GM23338 (cell line): ENCODE data around the gene DAPK2. TPM values are rescaled to one million over a fixed set of nuclear protein-coding genes. Genes with fewer than 3 reads are reported as not detected.

ENCODE experiments used
- ATAC-seq: fragments of 200-7000 bp; cut with Tn5 transposase; 3 replicates; pipeline ENCODE4 v1.9.1; 2020
- DNase-seq: peaks from one replicate; pipeline ENCODE4 v3.0.0-alpha.2; 2015; ENCODE audit warnings: low spot score
- H2AFZ ChIP-seq: fragments of 200-600 bp; sonication (generic); 2 replicates; pipeline ENCODE4 v1.8.0; 2016; ENCODE audit warnings: antibody characterized with exemption, mild to moderate bottlenecking, moderate library complexity
- H3F3A ChIP-seq: fragments of 200-600 bp; sonication (generic); replicated peaks from 2 replicates; pipeline ENCODE4 v1.8.0; 2017; ENCODE audit warnings: antibody characterized with exemption, mixed run types, low read depth
- H3K27ac ChIP-seq: fragments of 200-600 bp; sonication (generic); 2 replicates; pipeline ENCODE4 v1.6.1; 2016; ENCODE audit warnings: low read depth
- H3K27me3 ChIP-seq: fragments of 200-600 bp; sonication (generic); 2 replicates; pipeline ENCODE4 v1.8.0; 2016; ENCODE audit warnings: mild to moderate bottlenecking, mixed run types, moderate library complexity; ENCODE audit not compliant: insufficient read depth
- H3K36me3 ChIP-seq: fragments of 200-600 bp; sonication (generic); 2 replicates; pipeline ENCODE4 v1.8.0; 2016; ENCODE audit warnings: mild to moderate bottlenecking; ENCODE audit not compliant: insufficient read depth
- H3K4me1 ChIP-seq: fragments of 200-600 bp; sonication (generic); 2 replicates; pipeline ENCODE4 v1.8.0; 2016; ENCODE audit warnings: mild to moderate bottlenecking, moderate library complexity; ENCODE audit not compliant: insufficient read depth
- H3K4me2 ChIP-seq: fragments of 200-600 bp; sonication (generic); 2 replicates; pipeline ENCODE4 v1.7.1; 2017; ENCODE audit warnings: mixed run types
- H3K4me3 ChIP-seq: fragments of 200-600 bp; sonication (generic); 2 replicates; pipeline ENCODE4 v1.6.1; 2016; ENCODE audit warnings: mixed run types
- H3K79me2 ChIP-seq: fragments of 200-600 bp; sonication (generic); replicated peaks from 2 replicates; pipeline ENCODE4 v1.8.0; 2017; ENCODE audit warnings: mild to moderate bottlenecking; ENCODE audit not compliant: insufficient read depth
- H3K9me2 ChIP-seq: fragments of 200-600 bp; sonication (generic); 2 replicates; pipeline ENCODE4 v1.8.0; 2017; ENCODE audit not compliant: insufficient read depth
- H4K20me1 ChIP-seq: fragments of 200-600 bp; sonication (generic); replicated peaks from 2 replicates; pipeline ENCODE4 v1.8.0; 2017; ENCODE audit warnings: mild to moderate bottlenecking; ENCODE audit not compliant: insufficient read depth
- H3K27ac Mint-ChIP-seq: 2 replicates; pipeline ENCODE4 v1.8.0; 2020; ENCODE audit warnings: inconsistent platforms, mild to moderate bottlenecking, moderate library complexity, mixed read lengths
- H3K27me3 Mint-ChIP-seq: 3 replicates; pipeline ENCODE4 v1.8.0; 2022; ENCODE audit warnings: low read depth, mild to moderate bottlenecking, moderate library complexity, mixed read lengths, inconsistent platforms; ENCODE audit not compliant: insufficient read depth, poor library complexity
- H3K36me3 Mint-ChIP-seq: 3 replicates; pipeline ENCODE4 v1.8.0; 2021; ENCODE audit warnings: low read depth, mild to moderate bottlenecking, inconsistent platforms, moderate library complexity, mixed read lengths
- H3K4me1 Mint-ChIP-seq: 3 replicates; pipeline ENCODE4 v1.8.0; 2020; ENCODE audit warnings: mild to moderate bottlenecking, inconsistent platforms, mixed read lengths
- H3K4me3 Mint-ChIP-seq: 3 replicates; pipeline ENCODE4 v1.8.0; 2021; ENCODE audit warnings: moderate library complexity, mild to moderate bottlenecking, inconsistent platforms, mixed read lengths
- H3K9me3 Mint-ChIP-seq: 3 replicates; pipeline ENCODE4 v1.8.0; 2020; ENCODE audit warnings: moderate library complexity, mild to moderate bottlenecking, inconsistent platforms, mixed read lengths
- CREB1 ChIP-seq: fragments of 250-450 bp; sonication (Bioruptor Pico); IDR thresholded peaks from 2 replicates; pipeline ENCODE4 v1.5.0; 2020; ENCODE audit warnings: low read depth, mild to moderate bottlenecking, moderate library complexity
- EZH2 ChIP-seq: fragments of 200-600 bp; sonication (generic); IDR thresholded peaks from one replicate; pipeline ENCODE4 v1.8.0; 2017; ENCODE audit warnings: antibody characterized with exemption, mild to moderate bottlenecking, low read depth; ENCODE audit not compliant: unreplicated experiment
- POLR2AphosphoS5 ChIP-seq: IDR thresholded peaks from 2 replicates; pipeline ENCODE4 v1.6.1; 2016; ENCODE audit warnings: antibody characterized with exemption, low read depth
- REST ChIP-seq: IDR thresholded peaks from one replicate; pipeline ENCODE4 v1.6.1; 2018; ENCODE audit warnings: antibody characterized with exemption; ENCODE audit not compliant: unreplicated experiment
- STAT1 ChIP-seq: IDR thresholded peaks from one replicate; pipeline ENCODE4 v1.6.1; 2016; ENCODE audit warnings: antibody characterized with exemption; ENCODE audit not compliant: unreplicated experiment
- ZNF331 ChIP-seq: fragments of 250-450 bp; sonication (Bioruptor Pico); IDR thresholded peaks from 2 replicates; pipeline ENCODE4 v1.5.0; 2020; ENCODE audit warnings: low read depth, mild to moderate bottlenecking, moderate library complexity
- ZNF462 ChIP-seq: fragments of 250-450 bp; sonication (Bioruptor Pico); IDR thresholded peaks from 2 replicates; pipeline ENCODE4 v1.5.0; 2020; ENCODE audit warnings: mild to moderate bottlenecking, moderate library complexity
- polyA plus RNA-seq: library from polyadenylated mRNA; unstranded; fragments of >200 nt; fragmentation: Nextera tagmentation; extraction: Ambion mirVana; gene quantifications from 2 replicates; pipeline ENCODE4 v1.2.1, GENCODE V29; 2016
- total RNA-seq: library from RNA; depleted of rRNA; stranded (reverse); fragments of >200 nt; shearing (Covaris generic); gene quantifications from 2 replicates; pipeline ENCODE4 v1.2.3, GENCODE V29; 2014
- TF ChIP-seq, protein P1 (sequence below), 2 experiments: fragments of 200-600 bp in 1 of 2; sonication (generic) in 1 of 2; conservative IDR thresholded peaks; 2 replicates each; pipeline versions ENCODE4 v1.5.1 to v1.6.1; 2016 to 2017; ENCODE audit warnings: antibody characterized with exemption in 2 of 2, low read depth in 2 of 2, mild to moderate bottlenecking in 2 of 2, moderate library complexity in 1 of 2

Gene DAPK2
- total and polyA plus RNA-seq, 2 experiments from 2014 or later, result 1.6 to 3.1 TPM

- TF ChIP-seq, protein P1, sequence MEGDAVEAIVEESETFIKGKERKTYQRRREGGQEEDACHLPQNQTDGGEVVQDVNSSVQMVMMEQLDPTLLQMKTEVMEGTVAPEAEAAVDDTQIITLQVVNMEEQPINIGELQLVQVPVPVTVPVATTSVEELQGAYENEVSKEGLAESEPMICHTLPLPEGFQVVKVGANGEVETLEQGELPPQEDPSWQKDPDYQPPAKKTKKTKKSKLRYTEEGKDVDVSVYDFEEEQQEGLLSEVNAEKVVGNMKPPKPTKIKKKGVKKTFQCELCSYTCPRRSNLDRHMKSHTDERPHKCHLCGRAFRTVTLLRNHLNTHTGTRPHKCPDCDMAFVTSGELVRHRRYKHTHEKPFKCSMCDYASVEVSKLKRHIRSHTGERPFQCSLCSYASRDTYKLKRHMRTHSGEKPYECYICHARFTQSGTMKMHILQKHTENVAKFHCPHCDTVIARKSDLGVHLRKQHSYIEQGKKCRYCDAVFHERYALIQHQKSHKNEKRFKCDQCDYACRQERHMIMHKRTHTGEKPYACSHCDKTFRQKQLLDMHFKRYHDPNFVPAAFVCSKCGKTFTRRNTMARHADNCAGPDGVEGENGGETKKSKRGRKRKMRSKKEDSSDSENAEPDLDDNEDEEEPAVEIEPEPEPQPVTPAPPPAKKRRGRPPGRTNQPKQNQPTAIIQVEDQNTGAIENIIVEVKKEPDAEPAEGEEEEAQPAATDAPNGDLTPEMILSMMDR (conservative IDR thresholded peaks at IDR 0.05; ENCODE audit: low read depth in 2 of 2), result no peak
- TF ChIP-seq REST, result no peak
These were observed 63.9 kb downstream of the DAPK2 start (continued) for GRCh38 chr15:63982381-63982854.

DNA sequence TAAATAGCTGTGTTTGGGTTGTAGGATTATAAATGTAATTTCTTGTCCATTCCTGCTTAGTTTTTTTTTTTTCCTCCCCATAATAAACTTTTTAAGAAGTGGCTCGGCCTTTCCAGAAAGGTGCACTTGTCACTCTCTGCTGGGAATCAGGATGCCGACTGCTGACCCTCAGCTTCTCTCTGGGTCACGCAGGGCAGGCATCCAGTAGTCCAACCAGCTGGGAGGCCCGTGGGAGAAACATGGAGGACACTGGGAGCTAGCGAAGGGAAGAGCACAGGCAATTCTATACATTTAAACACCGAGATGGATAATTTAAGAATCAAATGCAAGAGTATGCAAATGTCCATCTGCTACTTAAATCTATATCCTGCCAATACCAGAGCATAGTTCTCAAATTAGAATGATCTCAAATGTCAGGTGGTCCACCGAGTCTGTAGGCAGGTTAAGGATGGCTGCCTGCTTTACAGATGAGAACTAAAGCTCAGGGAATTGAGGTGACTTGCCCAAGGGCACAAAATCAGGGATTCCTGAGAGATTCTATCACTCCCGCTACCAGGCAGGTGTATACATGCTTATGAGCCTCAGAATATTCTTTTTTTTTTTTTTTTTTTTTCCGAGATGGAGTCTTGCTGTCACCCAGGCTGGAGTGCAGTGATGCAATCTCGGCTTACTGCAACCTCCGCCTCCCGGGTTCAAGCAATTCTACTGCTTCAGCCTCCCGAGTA is 64.5 kb downstream of the DAPK2 start:
- H3K4me3 Mint-ChIP-seq, result no peak overlapping the region
- Histone ChIP-seq H3K4me3 (no peak overlapping the region), H3K9me2 (no peaks in the 10 kb centered on the region), H3F3A (no peaks in the 10 kb centered on the region), H4K20me1 (no peaks in the 10 kb centered on the region), H3K4me1 (no peaks in the 10 kb centered on the region), H3K4me2 (no peak overlapping the region), H3K27me3 (no peaks in the 10 kb centered on the region), H3K79me2 (no peaks in the 10 kb centered on the region), H3K27ac (no peak overlapping the region), H3K36me3 (no peaks in the 10 kb centered on the region), H2AFZ (no peak overlapping the region)
- H3K36me3 Mint-ChIP-seq, result no peaks in the 10 kb centered on the region
- no peaks in the 10 kb centered on the region for H3K9me3 Mint-ChIP-seq
- H3K27ac Mint-ChIP-seq, result no peak overlapping the region
- H3K4me1 Mint-ChIP-seq, result peaks cover 9% of the 10 kb centered on the region; the same call in 2 of the 3 replicates
- H3K27me3 Mint-ChIP-seq, result peaks cover 6% of the 10 kb centered on the region
- DNase-seq (no peak), ATAC-seq (no peak)
- no peak for TF ChIP-seq EZH2
- TF ChIP-seq STAT1, result no peak
- TF ChIP-seq CREB1, result no peak
- TF ChIP-seq POLR2AphosphoS5, result no peak
- no peak for TF ChIP-seq ZNF462 (CRISPR knock-in tag)
- TF ChIP-seq, protein P1 (conservative IDR thresholded peaks at IDR 0.05; ENCODE audit: low read depth in 2 of 2), result no peak
- no peak for TF ChIP-seq ZNF331 (CRISPR knock-in tag)
